NOMO-1 treated with dmso at 0.1 percent for 144 hours (cell line): ENCODE results near the gene GSTO2.
A peak's percentile ranks its signal among the peaks of the same experiment; 100 is the strongest.

Experiments
- DNase-seq: peaks from one replicate; lab custom pipeline; 2025; ENCODE audit not compliant: unreplicated experiment; lab: John Stamatoyannopoulos, UW

Gene GSTO2

GRCh38 chr10:104253606-104254410 is 15.2 kb upstream of the GSTO2 start:
- no peak for DNase-seq

GRCh38 chr10:104254493-104255310 is 14.3 kb upstream of the GSTO2 start, which contains the start of gene GSTO1:
Gene GSTO1 (plus strand): TSS chr10:104254892. CDS start chr10:104254929, 37 bp downstream.
- peak; percentile 70 for DNase-seq

GRCh38 chr10:104255311-104255981 is 13.5 kb upstream of the GSTO2 start:
- DNase-seq, result peak; percentile 29

GRCh38 chr10:104256335-104256961 is 12.5 kb upstream of the GSTO2 start:
- no peak for DNase-seq

- no peak for DNase-seq
These were observed 11.7 kb upstream of the GSTO2 start for GRCh38 chr10:104257235-104257634.

- no peak for DNase-seq
These were observed 10.8 kb upstream of the GSTO2 start for GRCh38 chr10:104258209-104258608.

GRCh38 chr10:104259456-104259855 is 9.5 kb upstream of the GSTO2 start:
- DNase-seq, result no peak

- DNase-seq, result no peak
These were observed 8.8 kb upstream of the GSTO2 start for GRCh38 chr10:104259999-104260774.

GRCh38 chr10:104260775-104261115 is 8.2 kb upstream of the GSTO2 start:
- no peak for DNase-seq

GRCh38 chr10:104262055-104262454 is 6.9 kb upstream of the GSTO2 start:
- no peak for DNase-seq

GRCh38 chr10:104264783-104265182 is 4.2 kb upstream of the GSTO2 start:
- no peak for DNase-seq

GRCh38 chr10:104267721-104268404 is 1.1 kb upstream of the GSTO2 start:
- DNase-seq, result no peak

GRCh38 chr10:104268405-104268712 is 625 bp upstream of the GSTO2 start:
- DNase-seq, result no peak

GRCh38 chr10:104273286-104273685 is 4.3 kb downstream of the GSTO2 start:
- DNase-seq, result no peak

- no peak for DNase-seq
These were observed 5.1 kb downstream of the GSTO2 start for GRCh38 chr10:104273899-104274575.

GRCh38 chr10:104274762-104275721 is 6.1 kb downstream of the GSTO2 start:
- DNase-seq, result no peak

GRCh38 chr10:104276192-104276591 is 7.2 kb downstream of the GSTO2 start:
- DNase-seq, result no peak

GRCh38 chr10:104277785-104278184 is 8.8 kb downstream of the GSTO2 start:
- DNase-seq, result no peak
